HCT116 (cell line): ENCODE results near the gene IFNLR1.

Experiments
- CBX3 ChIP-seq: IDR thresholded peaks from 2 replicates; pipeline ENCODE4 v1.6.1; 2012; ENCODE audit warnings: low read depth
- CEBPB ChIP-seq: IDR thresholded peaks from 2 replicates; pipeline ENCODE4 v1.6.1; 2012; ENCODE audit warnings: low read depth
- CTCF ChIP-seq, 3 experiments: fragments of 200-600 bp in 1 of 3; sonication (generic) in 1 of 3; IDR thresholded peaks in 2 of 3; conservative IDR thresholded peaks in 1 of 3; 2 replicates each; pipeline ENCODE4 v1.5.1; 2012 to 2017; ENCODE audit warnings: low read depth in 2 of 3, low read length in 2 of 3, antibody characterized with exemption in 1 of 3, borderline replicate concordance in 1 of 3, control low read depth in 1 of 3, mild to moderate bottlenecking in 1 of 3, mixed read lengths in 1 of 3, mixed run types in 1 of 3, moderate library complexity in 1 of 3; ENCODE audit not compliant: insufficient read depth in 1 of 3
- EGR1 ChIP-seq: IDR thresholded peaks from 2 replicates; pipeline ENCODE4 v1.6.1; 2012; ENCODE audit warnings: low read depth
- EZH2 ChIP-seq: fragments of 200-600 bp; sonication (generic); IDR thresholded peaks from 2 replicates; pipeline ENCODE4 v1.6.1; 2017; ENCODE audit warnings: antibody characterized with exemption, mixed run types
- MAX ChIP-seq: IDR thresholded peaks from 2 replicates; pipeline ENCODE4 v1.6.1; 2012
- POLR2A ChIP-seq: IDR thresholded peaks from 2 replicates; pipeline ENCODE4 v1.7.0; 2011; ENCODE audit warnings: borderline replicate concordance; ENCODE audit not compliant: insufficient read depth, insufficient read length; ENCODE audit errors: extremely low read depth
- REST ChIP-seq: IDR thresholded peaks from 2 replicates; pipeline ENCODE4 v1.6.1; 2012; ENCODE audit warnings: low read depth
- SIN3A ChIP-seq: IDR thresholded peaks from 2 replicates; pipeline ENCODE4 v1.6.1; 2012; ENCODE audit warnings: low read depth
- SP1 ChIP-seq: IDR thresholded peaks from 2 replicates; pipeline ENCODE4 v1.6.1; 2012; ENCODE audit warnings: low read depth
- YY1 ChIP-seq: IDR thresholded peaks from 2 replicates; pipeline ENCODE4 v1.6.1; 2011; ENCODE audit warnings: low read length, low read depth, moderate library complexity, mild to moderate bottlenecking; ENCODE audit not compliant: insufficient replicate concordance; ENCODE audit errors: extremely low read depth
- ZBTB33 ChIP-seq: IDR thresholded peaks from 2 replicates; pipeline ENCODE4 v1.6.1; 2011; ENCODE audit warnings: mild to moderate bottlenecking, low read length, moderate library complexity; ENCODE audit not compliant: insufficient replicate concordance; ENCODE audit errors: extremely low read depth
- ZNF274 ChIP-seq: fragments of 200-500 bp; sonication (Bioruptor generic); IDR thresholded peaks from 2 replicates; pipeline ENCODE4 v1.6.1; 2014; ENCODE audit warnings: mild to moderate bottlenecking, low read depth, low read length, inconsistent platforms

GRCh38 chr1:24202556-24202955 lies 15.5 kb upstream of the IFNLR1 start:
- TF ChIP-seq YY1 (no peak), EGR1 (no peak), CTCF (IDR thresholded peaks at IDR 0.05 in 2 of 3, conservative IDR thresholded peaks at IDR 0.05 in 1 of 3; ENCODE audit: borderline replicate concordance in 1 of 3, insufficient read depth in 1 of 3, low read depth in 2 of 3, low read length in 2 of 3) (no peak), ZBTB33 (no peak), EZH2 (no peak), REST (no peak), SP1 (no peak), ZNF274 (no peak), POLR2A (no peak), SIN3A (no peak), MAX (no peak), CEBPB (no peak), CBX3 (no peak)
